Pancreas (tissue), 10 donors: ENCODE results near the gene AK3. TPM values are rescaled to one million over a fixed set of nuclear protein-coding genes. Genes with fewer than 3 reads are reported as not detected.

Source experiments
- ATAC-seq, 4 donors: fragments of 200-7000 bp; cut with Tn5 transposase; one replicate each; pipeline versions ENCODE4 v1.8.0 to v1.9.1; 2020; ENCODE audit warnings: mild to moderate bottlenecking in 4 of 4, moderate library complexity in 4 of 4
- DNase-seq, 6 donors: peaks; one replicate each; pipeline ENCODE4 v3.0.0-alpha.2; 2020
- FAIRE-seq: peaks from 2 replicates; lab custom pipeline; 2012; peaks lifted over from hg19 to GRCh38; lab: Jason Lieb, UNC
- H3K27ac ChIP-seq, 4 donors: fragments of 200-600 bp; sonication (generic); 1 replicate in 3 of 4; 2 replicates in 1 of 4; pipeline versions ENCODE4 v1.5.0 to v1.8.0; 2020
- H3K27me3 ChIP-seq, 4 donors: fragments of 200-600 bp; one replicate each; pipeline ENCODE4 v1.8.0; 2021
- H3K36me3 ChIP-seq, 3 donors: fragments of 200-600 bp; sonication (generic) in 1 of 3; one replicate each; pipeline versions ENCODE4 v1.5.0 to v1.8.0; 2020 to 2021
- H3K4me1 ChIP-seq, 3 donors: fragments of 200-600 bp; one replicate each; pipeline ENCODE4 v1.8.0; 2021
- H3K4me3 ChIP-seq, 4 donors: fragments of 200-600 bp; sonication (generic) in 2 of 4; one replicate each; pipeline versions ENCODE4 v1.5.0 to v1.8.0; 2020 to 2021
- H3K9me3 ChIP-seq, 4 donors: fragments of 200-600 bp; one replicate each; pipeline ENCODE4 v1.8.0; 2021
- whole genome bisulfite sequencing, 2 donors: extraction: QIAGEN DNeasy Blood & Tissue Kit; methylation state at CpG; one replicate each; pipeline ENCODE4 v1.1.7; 2013; 5-methylcytosine and 5-hydroxymethylcytosine counted together
- intact Hi-C, 3 donors: fragments of 100-400 bp; cut with DNase I; formaldehyde crosslinking; loops; one replicate each; pipeline versions ENCODE4 v1.11.1 to v1.14.2; 2022
- polyA plus RNA-seq, 2 donors: library from polyadenylated mRNA; stranded (reverse); fragments of 200-250 nt; gene quantifications; one replicate each; pipeline ENCODE4 v1.2.3, GENCODE V29; 2013
- total RNA-seq, 6 donors: library from RNA; stranded (reverse); fragmentation: NEBNext Ultra II Directional in 4 of 6; extraction: Animal tissue kit (Norgen Biotek cat#: 25700) in 4 of 6; gene quantifications; one replicate each; pipeline versions ENCODE4 v1.2.1 to v1.2.4, GENCODE V29; 2021 to 2023
- TF ChIP-seq, protein P1 (sequence below), 4 donors: fragments of 200-600 bp; sonication (generic) in 3 of 4; IDR thresholded peaks; one replicate each; pipeline versions ENCODE4 v1.5.0 to v1.8.0; 2021; ENCODE audit warnings: antibody characterized with exemption in 4 of 4
- donor health status: healthy with polysubstance abuse.
- donor health status: DM: no; HTN: no; CAD: no; lungs with moderate emphysema.
- donor health status: DM: no; HTN: no; CAD: no.
- donor health status: control.
- donor health status: control.
- donor health status: Bipolar disorder and iron deficiency.
- donor health status: DM: yes; HTN: yes; CAD: no.
- donor health status: DM: no; HTN: no; CAD: no.
- donor health status: DM: no; HTN: no; CAD: no.
- donor health status: DM: yes; HTN: yes; CAD: no.

Gene AK3
- total and polyA plus RNA-seq, 8 donors, result 16.2 to 34.5 (median 23.0) TPM

DNA sequence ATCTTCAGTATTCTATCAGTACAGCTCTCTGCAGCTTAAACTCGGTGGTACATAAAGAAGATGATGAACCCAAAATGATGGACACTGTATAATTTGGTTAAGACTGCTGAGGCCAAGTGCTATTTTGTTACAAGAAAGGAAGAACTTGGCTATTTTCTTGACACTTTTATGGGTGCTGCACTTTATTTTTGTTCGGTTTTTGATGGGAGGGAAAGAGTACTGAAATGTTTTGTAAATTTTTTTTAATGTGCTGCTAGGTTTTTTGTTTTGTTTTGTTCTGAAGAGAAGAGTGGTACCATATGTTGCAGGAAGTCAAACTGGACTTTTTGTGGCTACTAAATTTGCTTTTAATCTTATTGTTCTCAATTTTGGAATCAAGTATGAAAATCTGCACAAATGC lies 35.0 kb downstream of the AK3 start:
- H3K4me3 ChIP-seq, result no peak overlapping the region
- DNase-seq, result no peak
- TF ChIP-seq, protein P1, sequence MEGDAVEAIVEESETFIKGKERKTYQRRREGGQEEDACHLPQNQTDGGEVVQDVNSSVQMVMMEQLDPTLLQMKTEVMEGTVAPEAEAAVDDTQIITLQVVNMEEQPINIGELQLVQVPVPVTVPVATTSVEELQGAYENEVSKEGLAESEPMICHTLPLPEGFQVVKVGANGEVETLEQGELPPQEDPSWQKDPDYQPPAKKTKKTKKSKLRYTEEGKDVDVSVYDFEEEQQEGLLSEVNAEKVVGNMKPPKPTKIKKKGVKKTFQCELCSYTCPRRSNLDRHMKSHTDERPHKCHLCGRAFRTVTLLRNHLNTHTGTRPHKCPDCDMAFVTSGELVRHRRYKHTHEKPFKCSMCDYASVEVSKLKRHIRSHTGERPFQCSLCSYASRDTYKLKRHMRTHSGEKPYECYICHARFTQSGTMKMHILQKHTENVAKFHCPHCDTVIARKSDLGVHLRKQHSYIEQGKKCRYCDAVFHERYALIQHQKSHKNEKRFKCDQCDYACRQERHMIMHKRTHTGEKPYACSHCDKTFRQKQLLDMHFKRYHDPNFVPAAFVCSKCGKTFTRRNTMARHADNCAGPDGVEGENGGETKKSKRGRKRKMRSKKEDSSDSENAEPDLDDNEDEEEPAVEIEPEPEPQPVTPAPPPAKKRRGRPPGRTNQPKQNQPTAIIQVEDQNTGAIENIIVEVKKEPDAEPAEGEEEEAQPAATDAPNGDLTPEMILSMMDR (IDR thresholded peaks at IDR 0.05), result no peak
- no peak overlapping the region for H3K27ac ChIP-seq
- no peaks in the 10 kb centered on the region for H3K27me3 ChIP-seq
- FAIRE-seq, result no peak
- H3K4me1 ChIP-seq, result peaks cover 0 to 8% (median 7%) of the 10 kb centered on the region in 3 donors
- WGBS, 2 donors, result 70 to 94% methylated on average over 2 of the region's 2 CpGs
- no peaks in the 10 kb centered on the region for H3K9me3 ChIP-seq
- intact Hi-C loops, result no loop called here
- H3K36me3 ChIP-seq, result peaks cover 0 to 13% (median 6%) of the 10 kb centered on the region in 3 donors
- no peak for ATAC-seq

DNA sequence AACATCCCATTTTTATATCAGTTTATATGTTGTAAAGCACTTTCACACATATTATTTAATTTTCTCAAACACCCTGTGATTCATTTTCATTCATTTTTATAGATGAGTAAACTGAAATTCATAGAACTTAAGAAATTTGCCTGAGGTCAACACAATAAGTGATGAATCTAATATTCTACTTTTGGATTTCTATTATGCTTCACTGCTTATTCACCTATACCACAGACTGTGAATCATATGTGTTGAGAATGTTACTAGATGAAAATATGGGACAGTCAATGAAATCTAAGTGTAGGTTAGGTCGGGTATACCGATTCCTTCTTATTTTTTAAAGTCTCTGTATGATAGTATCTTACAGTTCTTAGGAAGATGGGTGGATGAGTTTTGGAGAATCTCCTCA lies 36.9 kb downstream of the AK3 start:
- Histone ChIP-seq H3K36me3 (peaks cover 0 to 8% (median 6%) of the 10 kb centered on the region in 3 donors), H3K9me3 (no peaks in the 10 kb centered on the region), H3K4me1 (peaks cover 12 to 27% (median 14%) of the 10 kb centered on the region in 3 donors), H3K27ac (no peak overlapping the region), H3K27me3 (no peaks in the 10 kb centered on the region), H3K4me3 (no peak overlapping the region)
- 90 to 98% methylated on average over 2 of the region's 2 CpGs for WGBS, 2 donors
- no peak for DNase-seq
- intact Hi-C loops, result no loop called here
- ATAC-seq, result no peak
- TF ChIP-seq, protein P1 (IDR thresholded peaks at IDR 0.05), result no peak
- peak; percentile 41 for FAIRE-seq

DNA sequence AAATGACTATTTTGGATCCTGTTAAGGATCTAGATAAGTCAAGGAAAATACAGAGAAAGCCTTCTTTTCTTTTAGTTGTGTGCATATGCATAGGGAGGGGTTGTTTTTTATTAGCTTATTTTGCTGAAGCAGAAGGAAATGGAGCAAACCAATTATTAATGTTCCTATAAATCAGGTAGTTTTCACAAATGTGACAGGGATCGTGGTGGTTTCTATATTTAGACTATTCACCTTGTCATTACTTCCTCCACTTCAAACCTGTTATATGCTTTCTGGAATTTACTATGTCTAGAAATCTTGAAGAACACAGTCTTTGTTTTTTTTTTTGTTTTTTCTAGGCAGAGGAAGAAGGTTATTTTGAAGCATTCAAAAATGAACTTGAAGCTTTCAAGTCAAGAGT lies 39.5 kb downstream of the AK3 start:
- intact Hi-C loops, result no loop called here
- Histone ChIP-seq H3K27me3 (no peaks in the 10 kb centered on the region), H3K4me3 (no peak overlapping the region), H3K9me3 (no peaks in the 10 kb centered on the region), H3K36me3 (peaks cover 0 to 19% (median 14%) of the 10 kb centered on the region in 3 donors), H3K4me1 (peaks cover 10 to 27% (median 12%) of the 10 kb centered on the region in 3 donors), H3K27ac (no peak overlapping the region)
- 23 to 49% methylated on average over 1 of the region's 1 CpG for WGBS, 2 donors
- ATAC-seq, result no peak
- TF ChIP-seq, protein P1 (IDR thresholded peaks at IDR 0.05), result no peak
- no peak for DNase-seq
- FAIRE-seq, result no peak

DNA sequence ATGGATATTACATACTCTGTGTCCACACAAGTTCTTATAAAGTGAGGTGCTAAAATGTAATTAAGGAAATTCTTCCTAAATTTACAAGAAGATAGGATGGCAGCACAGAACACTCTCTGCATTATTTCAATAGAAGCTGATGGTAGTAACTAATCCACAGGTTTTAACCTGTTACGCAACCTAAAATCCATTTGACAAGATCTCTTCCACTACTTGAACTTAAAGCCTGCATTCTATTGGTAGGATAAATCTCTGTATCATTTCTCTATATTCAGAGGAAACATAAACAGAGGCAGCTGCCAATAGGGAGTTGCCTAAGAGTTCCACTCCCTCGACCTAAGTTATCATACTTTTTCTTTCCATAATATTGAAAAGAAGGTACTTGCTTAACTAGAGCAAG lies 40.1 kb downstream of the AK3 start:
- peaks cover 10 to 27% (median 12%) of the 10 kb centered on the region in 3 donors for H3K4me1 ChIP-seq
- DNase-seq, result no peak
- WGBS, 2 donors, result 68 to 73% methylated on average over 2 of the region's 2 CpGs
- FAIRE-seq, result no peak
- ATAC-seq, result no peak
- intact Hi-C loops, result no loop called here
- H3K4me3 ChIP-seq, result no peak overlapping the region
- no peak overlapping the region for H3K27ac ChIP-seq
- TF ChIP-seq, protein P1 (IDR thresholded peaks at IDR 0.05), result no peak
- peaks cover 0 to 19% (median 14%) of the 10 kb centered on the region in 3 donors for H3K36me3 ChIP-seq
- H3K27me3 ChIP-seq, result no peaks in the 10 kb centered on the region
- no peaks in the 10 kb centered on the region for H3K9me3 ChIP-seq

DNA sequence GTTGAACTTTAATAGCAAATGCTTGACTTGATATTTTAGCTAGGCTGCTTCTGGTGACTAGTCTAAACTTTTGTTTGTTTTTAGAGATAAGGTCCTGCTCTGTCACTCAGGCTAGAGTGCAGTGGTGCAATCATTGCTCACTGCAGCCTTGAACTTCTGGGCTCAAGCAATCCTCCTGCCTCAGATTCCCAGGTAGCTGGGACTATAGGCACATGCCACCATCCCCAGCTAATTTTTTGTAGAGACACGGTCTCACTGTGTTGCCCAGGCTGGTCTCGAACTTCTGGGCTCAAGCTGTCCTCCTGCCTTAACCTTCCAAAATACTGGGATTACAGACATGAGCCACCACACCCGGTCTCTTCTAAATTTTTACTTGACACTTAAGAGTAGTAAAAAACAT lies 40.9 kb downstream of the AK3 start:
- H3K9me3 ChIP-seq, result no peaks in the 10 kb centered on the region
- ATAC-seq, result peak; percentile 89 to 97 (median 93)
- no peak for FAIRE-seq
- no peak overlapping the region for H3K4me3 ChIP-seq
- peaks cover 0 to 19% (median 14%) of the 10 kb centered on the region in 3 donors for H3K36me3 ChIP-seq
- H3K27ac ChIP-seq, result no peak overlapping the region
- intact Hi-C loops, result no loop called here
- TF ChIP-seq, protein P1 (IDR thresholded peaks at IDR 0.05), result no peak
- DNase-seq, result peak in 4 of 6 donors; percentile 31 to 65 (median 42)
- peaks cover 10 to 27% (median 12%) of the 10 kb centered on the region in 3 donors for H3K4me1 ChIP-seq
- H3K27me3 ChIP-seq, result no peaks in the 10 kb centered on the region
- WGBS, 2 donors, result 38 to 45% methylated on average over 3 of the region's 3 CpGs
